DND-41 (cell line): ENCODE measurements around the gene MLANA.
A peak's percentile ranks its signal among the peaks of the same experiment; 100 is the strongest.

Source experiments
- EZH2 ChIP-seq: IDR thresholded peaks from 3 replicates; pipeline ENCODE4 v1.6.1; 2012; ENCODE audit warnings: borderline replicate concordance, low read depth, mild to moderate bottlenecking, moderate library complexity, low read length, inconsistent platforms; ENCODE audit not compliant: severe bottlenecking
- TF ChIP-seq, protein P1 (sequence below): IDR thresholded peaks from 2 replicates; pipeline ENCODE4 v1.5.1; 2012; ENCODE audit warnings: borderline replicate concordance, low read length, moderate library complexity, mild to moderate bottlenecking; ENCODE audit not compliant: poor library complexity, severe bottlenecking; ENCODE audit errors: extremely low read depth

DNA sequence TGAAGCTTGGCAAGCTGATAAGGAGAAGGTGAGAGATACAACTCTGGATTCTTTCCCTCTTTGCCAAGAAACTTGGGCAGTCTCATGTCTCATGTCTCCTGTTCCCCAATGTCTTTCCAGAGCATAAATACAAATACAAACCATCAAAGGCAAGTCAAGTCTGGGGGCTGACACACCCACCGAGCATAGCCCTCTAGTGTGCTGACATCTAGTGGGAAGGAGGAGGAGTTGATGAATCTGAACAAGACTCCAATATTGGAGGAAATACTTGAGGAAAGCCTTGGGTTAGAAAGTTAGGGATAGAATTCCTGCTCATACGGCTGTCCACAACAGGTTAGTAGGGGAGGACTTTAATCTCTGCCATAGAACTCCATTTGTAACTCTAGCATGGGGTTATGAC lies 8.6 kb downstream of the MLANA start:
- TF ChIP-seq, protein P1, sequence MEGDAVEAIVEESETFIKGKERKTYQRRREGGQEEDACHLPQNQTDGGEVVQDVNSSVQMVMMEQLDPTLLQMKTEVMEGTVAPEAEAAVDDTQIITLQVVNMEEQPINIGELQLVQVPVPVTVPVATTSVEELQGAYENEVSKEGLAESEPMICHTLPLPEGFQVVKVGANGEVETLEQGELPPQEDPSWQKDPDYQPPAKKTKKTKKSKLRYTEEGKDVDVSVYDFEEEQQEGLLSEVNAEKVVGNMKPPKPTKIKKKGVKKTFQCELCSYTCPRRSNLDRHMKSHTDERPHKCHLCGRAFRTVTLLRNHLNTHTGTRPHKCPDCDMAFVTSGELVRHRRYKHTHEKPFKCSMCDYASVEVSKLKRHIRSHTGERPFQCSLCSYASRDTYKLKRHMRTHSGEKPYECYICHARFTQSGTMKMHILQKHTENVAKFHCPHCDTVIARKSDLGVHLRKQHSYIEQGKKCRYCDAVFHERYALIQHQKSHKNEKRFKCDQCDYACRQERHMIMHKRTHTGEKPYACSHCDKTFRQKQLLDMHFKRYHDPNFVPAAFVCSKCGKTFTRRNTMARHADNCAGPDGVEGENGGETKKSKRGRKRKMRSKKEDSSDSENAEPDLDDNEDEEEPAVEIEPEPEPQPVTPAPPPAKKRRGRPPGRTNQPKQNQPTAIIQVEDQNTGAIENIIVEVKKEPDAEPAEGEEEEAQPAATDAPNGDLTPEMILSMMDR: peak; percentile 41
- TF ChIP-seq EZH2: no peak
